GM21447 (cell line): ENCODE data around the gene CD163L1.
"Not testable (repeated sequence)": the region's sequence is repeated elsewhere in the genome, so short reads cannot be mapped to it uniquely, and the experiment has no call there.

ENCODE experiments used
- ATAC-seq: cut with Tn5 transposase; IDR thresholded peaks from one replicate; pipeline ENCODE4 v1.9.1; 2021; ENCODE audit not compliant: unreplicated experiment

CD163L1 gene

GRCh38 chr12:7444076-7444475 lies at the start of gene CD163L1:
Gene CD163L1, minus strand, starts transcription at chr12:7444153. Its CDS starts 26 bp downstream, at chr12:7444127.
- ATAC-seq, result no peak

- ATAC-seq, result no peak
These were observed 49.1 kb upstream of the CD163L1 start for GRCh38 chr12:7493006-7493405.

GRCh38 chr12:7486512-7486911 lies 42.6 kb upstream of the CD163L1 start:
- ATAC-seq, result no peak

- no peak for ATAC-seq
These were observed 41.1 kb upstream of the CD163L1 start for GRCh38 chr12:7485095-7485494.

GRCh38 chr12:7483343-7483742 lies 39.4 kb upstream of the CD163L1 start:
- ATAC-seq, result no peak

- ATAC-seq, result no peak
These were observed 35.8 kb upstream of the CD163L1 start for GRCh38 chr12:7479771-7480170.

- ATAC-seq, result no peak
These were observed 28.1 kb upstream of the CD163L1 start for GRCh38 chr12:7472060-7472459.

- ATAC-seq, result no peak
These were observed 16.7 kb upstream of the CD163L1 start for GRCh38 chr12:7460375-7461259.

- no peak for ATAC-seq
These were observed 16.0 kb upstream of the CD163L1 start for GRCh38 chr12:7459973-7460372.

- no peak for ATAC-seq
These were observed 7.8 kb upstream of the CD163L1 start for GRCh38 chr12:7451756-7452155.

- no peak for ATAC-seq
These were observed 6.7 kb upstream of the CD163L1 start for GRCh38 chr12:7450667-7451066.

- ATAC-seq, result no peak
These were observed 4.1 kb upstream of the CD163L1 start for GRCh38 chr12:7448099-7448498.

GRCh38 chr12:7444537-7444936 lies 584 bp upstream of the CD163L1 start:
- no peak for ATAC-seq

- no peak for ATAC-seq
These were observed 2.7 kb downstream of the CD163L1 start for GRCh38 chr12:7441216-7441615.

- no peak for ATAC-seq
These were observed 4.1 kb downstream of the CD163L1 start for GRCh38 chr12:7439579-7440505.

- not testable (repeated sequence) for ATAC-seq
These were observed 5.5 kb downstream of the CD163L1 start for GRCh38 chr12:7438291-7438995.

GRCh38 chr12:7437494-7437893 lies 6.5 kb downstream of the CD163L1 start:
- not testable (repeated sequence) for ATAC-seq

- no peak for ATAC-seq
These were observed 9.3 kb downstream of the CD163L1 start for GRCh38 chr12:7434670-7435069.

- no peak for ATAC-seq
These were observed 10.6 kb downstream of the CD163L1 start for GRCh38 chr12:7433276-7433822.

GRCh38 chr12:7431993-7432685 lies 11.8 kb downstream of the CD163L1 start:
- ATAC-seq, result no peak
